HCT116 (cell line): ENCODE measurements around the gene NFKB1. TPM values are rescaled to one million over a fixed set of nuclear protein-coding genes. Genes with fewer than 3 reads are reported as not detected.

Experiments
- ATAC-seq: fragments of 200-7000 bp; cut with Tn5 transposase; 2 replicates; pipeline ENCODE4 v1.9.1; 2020; ENCODE audit warnings: mild to moderate bottlenecking, moderate library complexity
- BruUV-seq: library from RNA; stranded (reverse); fragments of 400-500 nt; replicated peaks from 2 replicates; lab custom pipeline; 2021; lab: Mats Ljungman, UMichigan
- CTCF ChIA-PET: fragments of 300-600 bp; sonication (Branson Sonifier 250); formaldehyde crosslinking; loops from one replicate; lab custom pipeline; 2021; ENCODE audit warnings: antibody characterized with exemption; lab: Charles Lee
- POLR2A ChIA-PET: fragments of 300-600, 350-600 bp; sonication (Branson Sonifier 250); formaldehyde crosslinking; loops from one replicate; lab custom pipeline; 2021; ENCODE audit warnings: antibody characterized with exemption; lab: Charles Lee
- RAD21 ChIA-PET, 2 experiments: fragments of 300-600 bp; sonication (Branson Sonifier 250); formaldehyde crosslinking; loops; one replicate each; lab custom pipeline; 2023; ENCODE audit warnings: low total read pairs in 2 of 2; ENCODE audit not compliant: uncharacterized antibody in 2 of 2, unreplicated experiment in 2 of 2, low non-redundant PET in 1 of 2; lab: Charles Lee
- DNase-seq: peaks from one replicate; pipeline ENCODE4 v3.0.0-alpha.2; 2010; ENCODE audit warnings: low read depth, low spot score
- H2AFZ ChIP-seq: fragments of 200-600 bp; shearing (Covaris generic), sonication (generic); 2 replicates; pipeline ENCODE4 v1.6.1; 2017; ENCODE audit warnings: low read depth, mixed run types, mixed read lengths, antibody characterized with exemption, low read length; ENCODE audit not compliant: poor library complexity, severe bottlenecking
- H3K27ac ChIP-seq: 2 replicates; pipeline ENCODE4 v1.5.1; 2012; ENCODE audit warnings: low read depth, low read length
- H3K27me3 ChIP-seq: fragments of 200-600 bp; sonication (generic); 2 replicates; pipeline ENCODE4 v1.6.1; 2016; ENCODE audit warnings: mixed run types, low read length, mixed read lengths; ENCODE audit not compliant: insufficient read depth
- H3K36me3 ChIP-seq, 2 experiments: fragments of 200-500 bp in 1 of 2; fragments of 200-600 bp in 1 of 2; sonication (Bioruptor generic) in 1 of 2; sonication (generic) in 1 of 2; 2 replicates each; pipeline versions ENCODE4 v1.5.1 to v1.6.1; 2014 to 2016; ENCODE audit warnings: low read length in 2 of 2, inconsistent platforms in 1 of 2, mixed read lengths in 1 of 2, mixed run types in 1 of 2; ENCODE audit not compliant: insufficient read depth in 2 of 2, control insufficient read depth in 1 of 2
- H3K4me1 ChIP-seq, 2 experiments: fragments of 200-600 bp in 1 of 2; sonication (generic) in 1 of 2; 2 replicates each; pipeline versions ENCODE4 v1.5.1 to v1.6.1; 2012 to 2017; ENCODE audit warnings: low read length in 2 of 2, inconsistent platforms in 1 of 2, mild to moderate bottlenecking in 1 of 2, mixed read lengths in 1 of 2, mixed run types in 1 of 2, moderate library complexity in 1 of 2; ENCODE audit not compliant: insufficient read depth in 2 of 2, control insufficient read depth in 1 of 2
- H3K4me2 ChIP-seq: fragments of 200-600 bp; sonication (generic); 2 replicates; pipeline ENCODE4 v1.6.1; 2017; ENCODE audit warnings: mixed run types, low read length, mixed read lengths
- H3K4me3 ChIP-seq, 2 experiments: fragments of 200-600 bp in 1 of 2; sonication (generic) in 1 of 2; replicated peaks in 1 of 2; 2 replicates each; pipeline ENCODE4 v1.5.1; 2011 to 2016; ENCODE audit warnings: low read length in 2 of 2, control low read depth in 1 of 2, low read depth in 1 of 2, mild to moderate bottlenecking in 1 of 2, mixed read lengths in 1 of 2, mixed run types in 1 of 2
- H3K79me2 ChIP-seq: fragments of 200-600 bp; sonication (generic); 2 replicates; pipeline ENCODE4 v1.6.1; 2017; ENCODE audit warnings: mild to moderate bottlenecking, mixed run types, low read length, moderate library complexity, mixed read lengths; ENCODE audit not compliant: insufficient read depth
- H3K9ac ChIP-seq: fragments of 200-600 bp; sonication (generic); 2 replicates; pipeline ENCODE4 v1.6.1; 2016; ENCODE audit warnings: low read length, mixed read lengths
- H3K9me2 ChIP-seq: fragments of 200-600 bp; sonication (generic), shearing (Covaris generic); 2 replicates; pipeline ENCODE4 v1.6.1; 2017; ENCODE audit warnings: mixed run types, mild to moderate bottlenecking, moderate library complexity; ENCODE audit not compliant: insufficient read depth
- H3K9me3 ChIP-seq, 2 experiments: fragments of 200-500 bp in 1 of 2; fragments of 200-600 bp in 1 of 2; sonication (Bioruptor generic) in 1 of 2; sonication (generic) in 1 of 2; 2 replicates each; pipeline ENCODE4 v1.6.1; 2014 to 2017; ENCODE audit warnings: low read length in 2 of 2, mixed read lengths in 2 of 2, inconsistent platforms in 1 of 2, low read depth in 1 of 2, mild to moderate bottlenecking in 1 of 2, mixed run types in 1 of 2, moderate library complexity in 1 of 2; ENCODE audit not compliant: control insufficient read depth in 1 of 2, insufficient read depth in 1 of 2
- H4K20me1 ChIP-seq: fragments of 200-600 bp; sonication (generic), shearing (Covaris generic); 2 replicates; pipeline ENCODE4 v1.6.1; 2017; ENCODE audit warnings: mixed run types, mild to moderate bottlenecking, moderate library complexity; ENCODE audit not compliant: insufficient read depth
- ATF3 ChIP-seq: IDR thresholded peaks from 2 replicates; pipeline ENCODE4 v1.6.1; 2012
- CBX3 ChIP-seq: IDR thresholded peaks from 2 replicates; pipeline ENCODE4 v1.6.1; 2012; ENCODE audit warnings: low read depth
- CEBPB ChIP-seq: IDR thresholded peaks from 2 replicates; pipeline ENCODE4 v1.6.1; 2012; ENCODE audit warnings: low read depth
- EZH2 ChIP-seq: fragments of 200-600 bp; sonication (generic); IDR thresholded peaks from 2 replicates; pipeline ENCODE4 v1.6.1; 2017; ENCODE audit warnings: antibody characterized with exemption, mixed run types
- EZH2phosphoT487 ChIP-seq: fragments of 200-600 bp; IDR thresholded peaks from 2 replicates; pipeline ENCODE4 v1.6.1; 2018; ENCODE audit warnings: antibody characterized with exemption, borderline replicate concordance
- JUND ChIP-seq: IDR thresholded peaks from 2 replicates; pipeline ENCODE4 v1.6.1; 2012
- POLR2A ChIP-seq: IDR thresholded peaks from 2 replicates; pipeline ENCODE4 v1.7.0; 2011; ENCODE audit warnings: borderline replicate concordance; ENCODE audit not compliant: insufficient read depth, insufficient read length; ENCODE audit errors: extremely low read depth
- POLR2AphosphoS5 ChIP-seq: IDR thresholded peaks from 2 replicates; pipeline ENCODE4 v1.6.1; 2011; ENCODE audit warnings: mild to moderate bottlenecking, low read depth, low read length, moderate library complexity
- RAD21 ChIP-seq: IDR thresholded peaks from 2 replicates; pipeline ENCODE4 v1.6.1; 2012; ENCODE audit warnings: low read depth, mild to moderate bottlenecking
- SIN3A ChIP-seq: IDR thresholded peaks from 2 replicates; pipeline ENCODE4 v1.6.1; 2012; ENCODE audit warnings: low read depth
- SP1 ChIP-seq: IDR thresholded peaks from 2 replicates; pipeline ENCODE4 v1.6.1; 2012; ENCODE audit warnings: low read depth
- TCF7L2 ChIP-seq: IDR thresholded peaks from 2 replicates; pipeline ENCODE4 v1.7.0; 2011; ENCODE audit warnings: borderline replicate concordance, inconsistent platforms; ENCODE audit not compliant: insufficient read depth, insufficient read length; ENCODE audit errors: extremely low read depth
- YY1 ChIP-seq: IDR thresholded peaks from 2 replicates; pipeline ENCODE4 v1.6.1; 2011; ENCODE audit warnings: low read length, low read depth, moderate library complexity, mild to moderate bottlenecking; ENCODE audit not compliant: insufficient replicate concordance; ENCODE audit errors: extremely low read depth
- ZFX ChIP-seq: fragments of 450-650 bp; IDR thresholded peaks from 2 replicates; pipeline ENCODE4 v1.6.1; 2017
- ZNF274 ChIP-seq: fragments of 200-500 bp; sonication (Bioruptor generic); IDR thresholded peaks from 2 replicates; pipeline ENCODE4 v1.6.1; 2014; ENCODE audit warnings: mild to moderate bottlenecking, low read depth, low read length, inconsistent platforms
- intact Hi-C: fragments of 100-400 bp; cut with micrococcal nuclease; formaldehyde crosslinking; loops from 2 replicates; pipeline ENCODE4 v1.10.0; 2022
- total RNA-seq: library from RNA; stranded (reverse); gene quantifications from one replicate; pipeline ENCODE4 v1.2.1, GENCODE V29; 2021; ENCODE audit not compliant: unreplicated experiment
- TF ChIP-seq, protein P1 (sequence below): IDR thresholded peaks from 2 replicates; pipeline ENCODE4 v1.6.1; 2012
- TF ChIP-seq, protein P2 (sequence below): IDR thresholded peaks from 2 replicates; pipeline ENCODE4 v1.6.1; 2011; ENCODE audit warnings: mild to moderate bottlenecking, low read length, moderate library complexity; ENCODE audit not compliant: insufficient replicate concordance; ENCODE audit errors: extremely low read depth
- TF ChIP-seq, protein P3 (sequence below), 3 experiments: fragments of 200-600 bp in 1 of 3; sonication (generic) in 1 of 3; IDR thresholded peaks in 2 of 3; conservative IDR thresholded peaks in 1 of 3; 2 replicates each; pipeline ENCODE4 v1.5.1; 2012 to 2017; ENCODE audit warnings: low read depth in 2 of 3, low read length in 2 of 3, antibody characterized with exemption in 1 of 3, borderline replicate concordance in 1 of 3, control low read depth in 1 of 3, mild to moderate bottlenecking in 1 of 3, mixed read lengths in 1 of 3, mixed run types in 1 of 3, moderate library complexity in 1 of 3; ENCODE audit not compliant: insufficient read depth in 1 of 3

The NFKB1 gene
- total RNA-seq, 1 experiment from 2014 or later, result 29.4 TPM

GRCh38 chr4:102504941-102505340, 3.8 kb downstream of the NFKB1 start:
- peaks cover 14 to 25% of the 10 kb centered on the region in 2 experiments for H3K4me1 ChIP-seq
- POLR2A ChIA-PET, result no interaction called here
- no peak overlapping the region for H3K4me2 ChIP-seq
- intact Hi-C loops, result no loop called here
- TF ChIP-seq, protein P1, sequence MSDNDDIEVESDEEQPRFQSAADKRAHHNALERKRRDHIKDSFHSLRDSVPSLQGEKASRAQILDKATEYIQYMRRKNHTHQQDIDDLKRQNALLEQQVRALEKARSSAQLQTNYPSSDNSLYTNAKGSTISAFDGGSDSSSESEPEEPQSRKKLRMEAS, result no peak
- TF ChIP-seq POLR2AphosphoS5, result no peak
- no peak for TF ChIP-seq YY1
- no peak for TF ChIP-seq SIN3A
- no peak for TF ChIP-seq CEBPB
- ATAC-seq (no peak), DNase-seq (no peak)
- CTCF ChIA-PET, result no interaction called here
- RAD21 ChIA-PET, result no interaction called here
- H3K27me3 ChIP-seq, result no peaks in the 10 kb centered on the region
- no TSS peak for BruUV-seq
- H2AFZ ChIP-seq, result no peak overlapping the region
- peaks cover 72% of the 10 kb centered on the region for H3K79me2 ChIP-seq
- no peak overlapping the region for H3K4me3 ChIP-seq
- no peaks in the 10 kb centered on the region for H3K9me3 ChIP-seq
- no peak overlapping the region for H3K9ac ChIP-seq
- H3K36me3 ChIP-seq, result no peaks in the 10 kb centered on the region
- H3K27ac ChIP-seq, result no peak overlapping the region
- H3K9me2 ChIP-seq, result no peaks in the 10 kb centered on the region
- no peaks in the 10 kb centered on the region for H4K20me1 ChIP-seq

GRCh38 chr4:102505708-102506107, 4.5 kb downstream of the NFKB1 start:
- ChIA-PET CTCF (no interaction called here), POLR2A (no interaction called here), RAD21 (no interaction called here)
- no peak overlapping the region for H3K4me2 ChIP-seq
- no peaks in the 10 kb centered on the region for H3K9me3 ChIP-seq
- H3K4me3 ChIP-seq, result no peak overlapping the region
- no peaks in the 10 kb centered on the region for H3K36me3 ChIP-seq
- peaks cover 11 to 18% of the 10 kb centered on the region in 2 experiments for H3K4me1 ChIP-seq
- intact Hi-C loops, result no loop called here
- no TSS peak for BruUV-seq
- ATAC-seq, result no peak
- H4K20me1 ChIP-seq, result no peaks in the 10 kb centered on the region
- H3K79me2 ChIP-seq, result peaks cover 80% of the 10 kb centered on the region
- H3K9me2 ChIP-seq, result no peaks in the 10 kb centered on the region
- no peak for DNase-seq
- no peak overlapping the region for H2AFZ ChIP-seq
- no peak overlapping the region for H3K27ac ChIP-seq
- no peaks in the 10 kb centered on the region for H3K27me3 ChIP-seq
- H3K9ac ChIP-seq, result no peak overlapping the region
- TF ChIP-seq JUND (no peak), ZFX (no peak), YY1 (no peak), SP1 (no peak), TCF7L2 (no peak), ZNF274 (no peak), POLR2AphosphoS5 (no peak), CEBPB (no peak), POLR2A (no peak), EZH2 (no peak), ATF3 (no peak), CBX3 (no peak), RAD21 (no peak), EZH2phosphoT487 (no peak)
- TF ChIP-seq, protein P2, sequence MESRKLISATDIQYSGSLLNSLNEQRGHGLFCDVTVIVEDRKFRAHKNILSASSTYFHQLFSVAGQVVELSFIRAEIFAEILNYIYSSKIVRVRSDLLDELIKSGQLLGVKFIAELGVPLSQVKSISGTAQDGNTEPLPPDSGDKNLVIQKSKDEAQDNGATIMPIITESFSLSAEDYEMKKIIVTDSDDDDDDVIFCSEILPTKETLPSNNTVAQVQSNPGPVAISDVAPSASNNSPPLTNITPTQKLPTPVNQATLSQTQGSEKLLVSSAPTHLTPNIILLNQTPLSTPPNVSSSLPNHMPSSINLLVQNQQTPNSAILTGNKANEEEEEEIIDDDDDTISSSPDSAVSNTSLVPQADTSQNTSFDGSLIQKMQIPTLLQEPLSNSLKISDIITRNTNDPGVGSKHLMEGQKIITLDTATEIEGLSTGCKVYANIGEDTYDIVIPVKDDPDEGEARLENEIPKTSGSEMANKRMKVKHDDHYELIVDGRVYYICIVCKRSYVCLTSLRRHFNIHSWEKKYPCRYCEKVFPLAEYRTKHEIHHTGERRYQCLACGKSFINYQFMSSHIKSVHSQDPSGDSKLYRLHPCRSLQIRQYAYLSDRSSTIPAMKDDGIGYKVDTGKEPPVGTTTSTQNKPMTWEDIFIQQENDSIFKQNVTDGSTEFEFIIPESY, result no peak
- TF ChIP-seq, protein P3, sequence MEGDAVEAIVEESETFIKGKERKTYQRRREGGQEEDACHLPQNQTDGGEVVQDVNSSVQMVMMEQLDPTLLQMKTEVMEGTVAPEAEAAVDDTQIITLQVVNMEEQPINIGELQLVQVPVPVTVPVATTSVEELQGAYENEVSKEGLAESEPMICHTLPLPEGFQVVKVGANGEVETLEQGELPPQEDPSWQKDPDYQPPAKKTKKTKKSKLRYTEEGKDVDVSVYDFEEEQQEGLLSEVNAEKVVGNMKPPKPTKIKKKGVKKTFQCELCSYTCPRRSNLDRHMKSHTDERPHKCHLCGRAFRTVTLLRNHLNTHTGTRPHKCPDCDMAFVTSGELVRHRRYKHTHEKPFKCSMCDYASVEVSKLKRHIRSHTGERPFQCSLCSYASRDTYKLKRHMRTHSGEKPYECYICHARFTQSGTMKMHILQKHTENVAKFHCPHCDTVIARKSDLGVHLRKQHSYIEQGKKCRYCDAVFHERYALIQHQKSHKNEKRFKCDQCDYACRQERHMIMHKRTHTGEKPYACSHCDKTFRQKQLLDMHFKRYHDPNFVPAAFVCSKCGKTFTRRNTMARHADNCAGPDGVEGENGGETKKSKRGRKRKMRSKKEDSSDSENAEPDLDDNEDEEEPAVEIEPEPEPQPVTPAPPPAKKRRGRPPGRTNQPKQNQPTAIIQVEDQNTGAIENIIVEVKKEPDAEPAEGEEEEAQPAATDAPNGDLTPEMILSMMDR (IDR thresholded peaks at IDR 0.05 in 2 of 3, conservative IDR thresholded peaks at IDR 0.05 in 1 of 3; ENCODE audit: borderline replicate concordance in 1 of 3, insufficient read depth in 1 of 3, low read depth in 2 of 3, low read length in 2 of 3), result no peak
